GM18502 (cell line): ENCODE measurements around the gene COCH.
"Not testable (repeated sequence)": the region's sequence is repeated elsewhere in the genome, so short reads cannot be mapped to it uniquely, and the experiment has no call there.

Experiments used
- ATAC-seq: cut with Tn5 transposase; IDR thresholded peaks from one replicate; pipeline ENCODE4 v1.9.1; 2021; ENCODE audit warnings: mild to moderate bottlenecking; ENCODE audit not compliant: unreplicated experiment, poor library complexity

COCH gene

DNA sequence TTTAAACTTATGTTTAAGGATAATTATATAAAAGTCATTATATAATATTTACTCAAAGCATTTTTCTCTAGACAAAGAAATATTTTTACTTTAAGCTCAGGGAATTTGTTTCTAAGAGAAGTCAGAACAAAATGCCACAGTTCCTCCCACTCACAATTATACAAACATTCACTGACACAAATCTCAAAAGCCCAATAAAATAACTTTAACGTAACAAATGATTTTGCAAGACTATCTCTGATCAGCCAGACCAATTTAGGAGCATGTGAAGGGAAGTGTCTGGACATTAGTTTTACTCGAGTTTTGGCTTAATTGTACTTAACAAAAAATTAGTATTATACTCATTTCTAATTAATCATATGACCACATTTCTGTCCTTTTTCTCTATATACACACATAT lies 41.2 kb downstream of the COCH start:
- no peak for ATAC-seq

DNA sequence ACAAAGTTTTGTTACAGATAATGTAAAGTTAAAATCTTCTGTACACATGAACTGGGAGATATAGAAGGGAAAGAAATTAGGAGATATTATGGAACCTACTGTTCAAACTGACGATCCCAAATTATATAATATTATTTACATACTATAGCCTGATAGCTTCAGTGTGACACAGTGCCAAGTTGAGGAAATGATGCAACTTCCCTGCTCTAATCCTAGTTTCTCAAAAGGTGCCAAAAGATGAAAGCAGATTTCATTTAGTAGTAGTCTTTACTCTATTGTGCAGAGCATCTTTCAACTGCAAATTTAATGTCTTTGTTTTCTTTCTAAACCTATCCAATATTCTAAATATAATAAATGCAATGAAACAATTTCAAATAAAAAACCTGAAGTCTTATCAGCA lies 46.9 kb downstream of the COCH start:
- no peak for ATAC-seq

DNA sequence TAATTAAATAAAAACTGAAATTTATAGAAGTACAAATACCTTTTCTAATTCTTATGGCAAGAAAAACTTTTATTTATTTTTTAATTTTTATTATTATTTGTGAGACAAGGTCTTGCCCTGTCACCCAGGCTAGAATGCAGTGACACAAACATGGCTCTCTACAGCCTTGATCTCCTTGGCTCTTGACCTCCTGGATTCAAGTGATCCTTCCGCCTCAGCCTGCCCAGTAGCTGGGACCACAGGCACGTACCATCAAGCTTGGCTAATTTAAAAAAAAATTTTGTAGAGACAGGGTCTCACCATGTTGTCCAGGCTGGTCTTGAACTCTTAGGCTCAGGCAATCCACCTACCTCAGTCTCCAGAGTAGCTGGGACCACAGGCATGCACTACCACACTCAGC lies 47.4 kb downstream of the COCH start:
- no peak for ATAC-seq

DNA sequence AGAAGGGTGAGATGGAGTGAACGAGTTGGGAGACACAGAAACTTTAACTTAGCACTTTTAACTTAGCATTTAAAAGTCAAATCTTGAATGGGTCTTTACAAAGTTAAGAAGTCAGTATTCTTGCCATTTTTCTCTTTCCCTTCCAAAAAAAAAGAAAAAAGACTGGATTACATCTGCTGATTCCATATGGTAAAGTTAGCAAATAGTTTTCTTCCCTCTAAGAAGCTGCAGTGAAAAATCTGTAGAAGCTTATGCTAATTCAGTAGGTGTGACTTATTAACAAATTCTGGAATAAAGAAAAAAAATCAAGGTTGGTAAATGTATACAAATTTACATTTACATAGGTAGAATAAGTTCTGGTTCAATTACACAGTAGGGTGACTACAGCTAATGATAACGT lies 50.9 kb downstream of the COCH start:
- ATAC-seq, result no peak

DNA sequence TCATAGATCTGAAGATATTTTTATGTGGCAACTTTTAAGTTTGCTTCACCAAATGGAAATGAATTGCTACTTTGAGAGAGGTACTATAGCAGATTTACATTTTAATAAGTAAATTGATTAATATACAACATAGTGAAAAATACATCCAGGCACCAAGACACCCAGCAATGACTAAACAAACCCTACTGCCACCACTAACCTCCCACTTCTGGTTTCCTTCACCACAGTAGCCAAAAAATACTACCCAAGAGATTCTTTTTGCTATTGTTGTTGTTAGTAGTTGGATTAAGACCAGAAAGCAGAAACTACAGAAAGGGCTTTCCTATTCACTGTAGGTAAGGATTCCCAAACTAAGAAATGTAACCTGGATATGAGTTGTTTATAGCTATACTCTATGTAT lies 54.1 kb downstream of the COCH start:
- peak; percentile 50 for ATAC-seq

DNA sequence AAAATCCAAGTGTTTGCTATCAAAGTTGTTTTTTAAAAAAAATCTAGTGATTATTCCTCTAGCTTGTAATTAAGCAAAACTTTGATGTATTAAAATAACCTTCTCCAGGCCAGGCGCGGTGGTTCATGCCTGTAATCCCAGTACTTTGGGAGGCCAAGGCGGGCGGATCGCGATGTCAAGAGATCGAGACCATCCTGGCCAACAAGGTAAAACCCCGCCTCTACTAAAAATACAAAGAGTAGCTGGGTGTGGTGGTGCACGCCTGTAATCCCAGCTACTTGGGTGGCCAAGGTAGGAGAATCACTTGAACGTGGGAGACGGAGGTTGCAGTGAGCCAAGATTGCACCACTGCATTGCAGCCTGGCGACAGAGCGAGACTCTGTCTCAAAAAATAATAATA lies 59.6 kb downstream of the COCH start:
- ATAC-seq, result not testable (repeated sequence)

DNA sequence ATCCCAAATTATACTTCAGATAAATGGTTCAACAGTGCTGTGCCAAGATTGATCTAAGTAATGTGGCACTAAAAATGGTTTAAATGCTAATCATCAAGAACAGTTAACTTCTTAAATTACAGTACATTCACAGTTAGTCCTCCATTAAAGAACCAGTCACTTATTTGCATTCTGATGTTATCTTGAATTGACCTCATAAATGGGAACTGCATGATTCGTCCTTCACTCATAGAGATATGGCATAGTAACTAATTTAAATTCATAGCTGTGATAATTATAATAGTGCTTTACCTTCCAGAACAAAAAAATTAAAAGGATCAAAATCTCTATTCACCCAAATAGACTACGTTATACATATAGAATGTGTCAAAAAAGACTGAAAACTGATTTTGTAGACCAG lies 61.1 kb downstream of the COCH start:
- no peak for ATAC-seq

DNA sequence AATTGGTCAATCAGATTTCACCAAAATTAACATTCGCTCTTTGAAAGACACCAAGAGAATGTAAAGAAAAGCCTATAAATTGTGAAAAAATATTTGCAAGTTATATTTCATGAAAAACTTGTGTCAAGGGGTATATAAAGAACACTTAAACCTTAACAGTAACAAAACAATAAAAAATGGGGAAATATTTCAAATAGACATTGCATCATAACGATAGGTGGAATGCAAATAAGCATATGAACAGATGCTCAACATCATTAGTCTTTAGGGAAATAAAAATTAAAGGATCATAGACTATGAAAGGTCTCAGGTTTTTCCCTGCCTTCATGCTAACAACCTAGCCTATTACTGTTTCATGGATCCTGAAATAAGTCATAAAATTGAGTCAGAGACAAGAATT lies 64.3 kb downstream of the COCH start:
- ATAC-seq, result no peak
